A673 (cell line): ENCODE data around the gene ZC3H12C. TPM values are rescaled to one million over a fixed set of nuclear protein-coding genes. Genes with fewer than 3 reads are reported as not detected.

Source experiments
- BruUV-seq: library from RNA; stranded (reverse); fragments of 400-500 nt; replicated peaks from 2 replicates; lab custom pipeline; 2021; lab: Mats Ljungman, UMichigan
- CTCF ChIA-PET: fragments of 300-600 bp; sonication (Branson Sonifier 250); formaldehyde crosslinking; loops from one replicate; lab custom pipeline; 2022; ENCODE audit warnings: antibody characterized with exemption; lab: Charles Lee
- POLR2A ChIA-PET: fragments of 300-600 bp; sonication (Branson Sonifier 250); formaldehyde crosslinking; loops from one replicate; lab custom pipeline; 2022; ENCODE audit warnings: antibody characterized with exemption; ENCODE audit not compliant: low non-redundant PET; lab: Charles Lee
- DNase-seq: peaks from one replicate; pipeline ENCODE4 v3.0.0-alpha.2; 2015; ENCODE audit warnings: low spot score
- H3K27ac ChIP-seq: fragments of 200-600 bp; sonication (generic); 2 replicates; pipeline ENCODE4 v1.5.1; 2016; ENCODE audit warnings: mixed run types, low read depth, mild to moderate bottlenecking, mixed read lengths, antibody characterized with exemption, low read length; ENCODE audit not compliant: poor library complexity, severe bottlenecking
- H3K27me3 ChIP-seq: fragments of 200-600 bp; sonication (generic); replicated peaks from 2 replicates; pipeline ENCODE4 v1.6.1; 2017; ENCODE audit warnings: mixed run types, low read depth, mild to moderate bottlenecking, mixed read lengths, antibody characterized with exemption, low read length; ENCODE audit not compliant: insufficient read depth, poor library complexity
- H3K36me3 ChIP-seq: fragments of 200-600 bp; sonication (generic); 2 replicates; pipeline ENCODE4 v1.6.1; 2016; ENCODE audit warnings: mixed run types, mild to moderate bottlenecking, mixed read lengths, antibody characterized with exemption, low read length; ENCODE audit not compliant: insufficient read depth, poor library complexity, severe bottlenecking
- H3K4me1 ChIP-seq: fragments of 200-600 bp; sonication (generic); 2 replicates; pipeline ENCODE4 v1.6.1; 2017; ENCODE audit warnings: mixed run types, mild to moderate bottlenecking, mixed read lengths, antibody characterized with exemption, low read length; ENCODE audit not compliant: insufficient read depth, poor library complexity, severe bottlenecking
- H3K4me3 ChIP-seq: fragments of 200-600 bp; sonication (generic); 2 replicates; pipeline ENCODE4 v1.5.1; 2016; ENCODE audit warnings: low read depth, mixed run types, mild to moderate bottlenecking, mixed read lengths, low read length; ENCODE audit not compliant: poor library complexity, severe bottlenecking
- H3K9me3 ChIP-seq: fragments of 200-600 bp; sonication (generic); 2 replicates; pipeline ENCODE4 v1.6.1; 2016; ENCODE audit warnings: mixed run types, low read depth, mild to moderate bottlenecking, mixed read lengths, antibody characterized with exemption, low read length; ENCODE audit not compliant: poor library complexity, severe bottlenecking
- EZH2 ChIP-seq: fragments of 200-600 bp; sonication (generic); IDR thresholded peaks from 2 replicates; pipeline ENCODE4 v1.6.1; 2017; ENCODE audit warnings: borderline replicate concordance, low read depth, mild to moderate bottlenecking, mixed read lengths, antibody characterized with exemption, low read length; ENCODE audit not compliant: poor library complexity, severe bottlenecking
- intact Hi-C: fragments of 100-400 bp; cut with micrococcal nuclease; formaldehyde crosslinking; loops from one replicate; pipeline ENCODE4 v1.10.0; 2022; ENCODE audit not compliant: unreplicated experiment
- total RNA-seq: library from RNA; stranded (reverse); gene quantifications from 2 replicates; pipeline ENCODE4 v1.2.3, GENCODE V29; 2021
- TF ChIP-seq, protein P1 (sequence below): fragments of 300-800, 200-600 bp; sonication (generic); conservative IDR thresholded peaks from 2 replicates; pipeline ENCODE4 v1.5.1; 2017; ENCODE audit warnings: low read depth, mild to moderate bottlenecking, antibody characterized with exemption, low read length, moderate library complexity, mixed read lengths

Gene ZC3H12C
- total RNA-seq, 1 experiment from 2014 or later = 21.7 TPM

DNA sequence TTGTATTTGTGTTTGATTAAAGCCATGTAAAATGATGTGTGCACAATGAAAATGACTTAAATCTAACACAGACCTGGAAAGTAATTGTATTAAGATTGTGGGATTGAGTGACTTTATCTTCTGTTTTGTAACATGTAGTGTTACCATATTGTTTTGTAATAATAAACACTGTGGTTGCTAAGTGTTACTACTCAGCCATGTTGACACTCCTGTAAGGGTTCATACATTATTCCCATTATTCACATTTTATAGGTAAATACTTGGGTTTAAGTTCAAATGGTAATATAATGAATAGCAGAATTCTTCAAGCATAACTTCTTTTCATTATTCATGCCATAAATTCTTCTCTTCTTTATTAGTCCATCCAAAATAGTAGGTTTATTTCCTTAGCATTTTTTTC lies 69.0 kb downstream of the ZC3H12C start:
- DNase-seq = no peak
- Histone ChIP-seq H3K9me3 (no peaks in the 10 kb centered on the region), H3K36me3 (peaks cover 42% of the 10 kb centered on the region), H3K4me1 (peaks cover 5% of the 10 kb centered on the region), H3K4me3 (no peak overlapping the region), H3K27ac (no peak overlapping the region), H3K27me3 (no peaks in the 10 kb centered on the region)
- ChIA-PET POLR2A (no interaction called here), CTCF (interaction anchor here (0.6 kb wide), 1 partner anchor 27 kb away, joined by 7 read pairs; no protein-coding TSS in a partner anchor)
- TF ChIP-seq, protein P1, sequence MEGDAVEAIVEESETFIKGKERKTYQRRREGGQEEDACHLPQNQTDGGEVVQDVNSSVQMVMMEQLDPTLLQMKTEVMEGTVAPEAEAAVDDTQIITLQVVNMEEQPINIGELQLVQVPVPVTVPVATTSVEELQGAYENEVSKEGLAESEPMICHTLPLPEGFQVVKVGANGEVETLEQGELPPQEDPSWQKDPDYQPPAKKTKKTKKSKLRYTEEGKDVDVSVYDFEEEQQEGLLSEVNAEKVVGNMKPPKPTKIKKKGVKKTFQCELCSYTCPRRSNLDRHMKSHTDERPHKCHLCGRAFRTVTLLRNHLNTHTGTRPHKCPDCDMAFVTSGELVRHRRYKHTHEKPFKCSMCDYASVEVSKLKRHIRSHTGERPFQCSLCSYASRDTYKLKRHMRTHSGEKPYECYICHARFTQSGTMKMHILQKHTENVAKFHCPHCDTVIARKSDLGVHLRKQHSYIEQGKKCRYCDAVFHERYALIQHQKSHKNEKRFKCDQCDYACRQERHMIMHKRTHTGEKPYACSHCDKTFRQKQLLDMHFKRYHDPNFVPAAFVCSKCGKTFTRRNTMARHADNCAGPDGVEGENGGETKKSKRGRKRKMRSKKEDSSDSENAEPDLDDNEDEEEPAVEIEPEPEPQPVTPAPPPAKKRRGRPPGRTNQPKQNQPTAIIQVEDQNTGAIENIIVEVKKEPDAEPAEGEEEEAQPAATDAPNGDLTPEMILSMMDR = no peak
- TF ChIP-seq EZH2 = no peak
- intact Hi-C loops = no loop called here
- no TSS peak for BruUV-seq

DNA sequence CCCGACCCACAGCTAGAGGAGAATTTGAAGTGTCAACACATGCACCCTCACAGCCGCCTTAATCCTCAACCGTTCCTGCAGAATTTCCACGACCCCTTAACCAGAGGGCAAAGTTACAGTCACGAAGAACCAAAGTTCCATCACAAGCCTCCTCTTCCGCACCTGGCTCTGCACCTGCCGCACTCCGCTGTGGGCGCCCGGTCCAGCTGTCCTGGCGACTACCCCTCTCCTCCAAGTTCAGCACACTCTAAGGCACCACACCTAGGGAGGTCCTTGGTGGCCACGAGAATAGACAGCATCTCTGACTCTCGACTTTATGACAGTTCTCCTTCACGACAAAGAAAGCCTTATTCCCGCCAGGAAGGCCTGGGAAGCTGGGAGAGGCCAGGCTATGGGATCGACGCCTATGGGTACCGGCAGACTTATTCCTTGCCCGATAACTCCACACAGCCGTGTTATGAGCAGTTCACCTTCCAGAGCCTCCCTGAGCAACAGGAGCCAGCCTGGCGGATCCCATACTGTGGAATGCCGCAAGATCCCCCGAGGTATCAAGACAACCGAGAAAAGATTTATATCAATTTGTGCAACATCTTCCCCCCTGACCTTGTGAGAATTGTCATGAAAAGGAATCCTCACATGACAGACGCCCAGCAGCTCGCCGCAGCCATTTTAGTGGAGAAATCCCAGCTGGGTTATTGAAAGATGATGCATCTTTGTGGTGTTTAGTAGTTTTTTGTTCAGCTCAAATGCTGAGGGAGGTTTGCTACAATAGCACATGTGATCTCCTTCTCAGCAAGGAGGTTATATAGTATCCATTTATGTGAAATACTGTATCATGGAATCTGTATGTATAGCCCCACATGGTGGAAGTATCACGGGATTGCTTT lies 72.1 kb downstream of the ZC3H12C start:
- POLR2A ChIA-PET = no interaction called here
- no peaks in the 10 kb centered on the region for H3K27me3 ChIP-seq
- H3K27ac ChIP-seq = no peak overlapping the region
- DNase-seq = no peak
- H3K4me3 ChIP-seq = no peak overlapping the region
- H3K4me1 ChIP-seq = peaks cover 4% of the 10 kb centered on the region
- BruUV-seq = no TSS peak
- CTCF ChIA-PET = no interaction called here
- TF ChIP-seq, protein P1 = no peak; the same call in 1 of the 2 replicates
- no peak for TF ChIP-seq EZH2
- H3K36me3 ChIP-seq = peaks cover 29% of the 10 kb centered on the region
- intact Hi-C loops = no loop called here
- no peaks in the 10 kb centered on the region for H3K9me3 ChIP-seq

- no peaks in the 10 kb centered on the region for H3K27me3 ChIP-seq
- POLR2A ChIA-PET = no interaction called here
- H3K27ac ChIP-seq = no peak overlapping the region
- intact Hi-C loops = no loop called here
- H3K9me3 ChIP-seq = no peaks in the 10 kb centered on the region
- no peak overlapping the region for H3K4me3 ChIP-seq
- no TSS peak for BruUV-seq
- peaks cover 5% of the 10 kb centered on the region for H3K4me1 ChIP-seq
- CTCF ChIA-PET = no interaction called here
- no peak for TF ChIP-seq EZH2
- TF ChIP-seq, protein P1 = no peak
- no peak for DNase-seq
- peaks cover 15% of the 10 kb centered on the region for H3K36me3 ChIP-seq
These were observed 75.0 kb downstream of the ZC3H12C start for GRCh38 chr11:110168033-110168803.
